CD8-positive, alpha-beta memory T cell (primary cell): Measurements from ENCODE around the gene NSMCE1. TPM values are rescaled to one million over a fixed set of nuclear protein-coding genes. Genes with fewer than 3 reads are reported as not detected.
"Not testable (repeated sequence)": the region's sequence is repeated elsewhere in the genome, so short reads cannot be mapped to it uniquely, and the experiment has no call there.

ENCODE experiments used
- CTCF ChIA-PET: fragments of 350-600 bp; sonication (Branson Sonifier 250); formaldehyde crosslinking; loops from one replicate; lab custom pipeline; 2021; ENCODE audit warnings: antibody characterized with exemption; lab: Charles Lee
- POLR2A ChIA-PET: fragments of 350-600 bp; sonication (Branson Sonifier 250); formaldehyde crosslinking; loops from one replicate; lab custom pipeline; 2021; ENCODE audit warnings: antibody characterized with exemption; lab: Charles Lee
- DNase-seq, 5 donors: peaks; one replicate each; pipeline versions ENCODE4 v3.0.0 to v3.0.0-alpha.2; 2020 to 2022; ENCODE audit warnings: mixed read lengths in 1 of 5
- H3K27ac ChIP-seq: one replicate; pipeline ENCODE4 v1.7.0; 2013; ENCODE audit warnings: low read depth, mild to moderate bottlenecking, low read length, moderate library complexity
- H3K27me3 ChIP-seq: 2 replicates; pipeline ENCODE4 v1.7.0; 2013; ENCODE audit warnings: low read length, mild to moderate bottlenecking; ENCODE audit not compliant: insufficient read depth, poor library complexity, severe bottlenecking
- H3K36me3 ChIP-seq: 2 replicates; pipeline ENCODE4 v1.7.0; 2013; ENCODE audit warnings: mild to moderate bottlenecking, low read length, moderate library complexity; ENCODE audit not compliant: insufficient read depth
- H3K4me1 ChIP-seq: 2 replicates; pipeline ENCODE4 v1.7.0; 2013; ENCODE audit warnings: mild to moderate bottlenecking, low read length, moderate library complexity; ENCODE audit not compliant: insufficient read depth
- H3K4me3 ChIP-seq: 2 replicates; pipeline ENCODE4 v1.7.0; 2013; ENCODE audit warnings: mild to moderate bottlenecking, low read length
- H3K9me3 ChIP-seq: 2 replicates; pipeline ENCODE4 v1.7.0; 2013; ENCODE audit warnings: mild to moderate bottlenecking, low read length
- H3K27ac Mint-ChIP-seq, 8 donors: one replicate each; pipeline ENCODE4 v1.8.0; 2020 to 2021; ENCODE audit warnings: mixed read lengths in 8 of 8, mild to moderate bottlenecking in 6 of 8, inconsistent platforms in 3 of 8, moderate library complexity in 3 of 8
- H3K27me3 Mint-ChIP-seq, 2 donors: one replicate each; pipeline ENCODE4 v1.8.0; 2020 to 2021; ENCODE audit warnings: mixed read lengths in 2 of 2, mild to moderate bottlenecking in 1 of 2, moderate library complexity in 1 of 2
- H3K36me3 Mint-ChIP-seq, 3 donors: one replicate each; pipeline ENCODE4 v1.8.0; 2020 to 2021; ENCODE audit warnings: mixed read lengths in 3 of 3, inconsistent platforms in 1 of 3, mild to moderate bottlenecking in 1 of 3
- H3K4me1 Mint-ChIP-seq, 3 donors: one replicate each; pipeline ENCODE4 v1.8.0; 2020 to 2021; ENCODE audit warnings: mixed read lengths in 3 of 3, inconsistent platforms in 1 of 3, mild to moderate bottlenecking in 1 of 3
- H3K4me3 Mint-ChIP-seq, 7 donors: one replicate each; pipeline ENCODE4 v1.8.0; 2020 to 2021; ENCODE audit warnings: mixed read lengths in 7 of 7, mild to moderate bottlenecking in 6 of 7, moderate library complexity in 4 of 7, inconsistent platforms in 2 of 7
- H3K9me3 Mint-ChIP-seq, 5 donors: one replicate each; pipeline ENCODE4 v1.8.0; 2020 to 2022; ENCODE audit warnings: mixed read lengths in 5 of 5, mild to moderate bottlenecking in 3 of 5, moderate library complexity in 2 of 5, inconsistent platforms in 1 of 5
- polyA plus RNA-seq: library from polyadenylated mRNA; unstranded; fragments of 300-500 nt; fragmentation: Illumina TruSeq; gene quantifications from one replicate; pipeline ENCODE4 v1.2.3, GENCODE V29; 2021
- total RNA-seq, 2 experiments: library from RNA; stranded (reverse); gene quantifications; one replicate each; pipeline ENCODE4 v1.2.3, GENCODE V29; 2021

The NSMCE1 gene
- total and polyA plus RNA-seq, 3 experiments from 2014 or later, result 103 to 132 (median 114) TPM

DNA sequence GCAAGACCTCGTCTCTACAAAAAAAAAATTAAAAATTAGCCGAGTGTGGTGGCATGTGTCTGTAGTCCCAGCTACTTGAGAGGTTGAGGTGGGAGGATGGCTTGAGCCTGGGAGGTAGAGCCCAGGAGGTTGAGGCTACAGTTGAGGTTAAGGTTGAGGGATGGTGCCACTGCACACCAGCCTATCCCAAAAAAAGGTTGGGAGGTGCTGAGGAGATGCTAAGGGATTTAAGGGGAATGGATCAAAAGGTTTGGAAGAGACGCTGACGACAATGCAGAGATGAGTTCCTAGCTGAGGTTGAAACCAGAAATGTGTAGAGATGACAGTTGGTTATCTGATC, 4.7 kb upstream of the NSMCE1 start:
- Mint-ChIP-seq H3K27ac (peak overlapping the region in 5 of 8 donors; percentile 23 to 74 (median 64)), H3K4me1 (peaks cover 19 to 26% (median 25%) of the 10 kb centered on the region in 3 donors), H3K4me3 (peak overlapping the region in 3 of 7 donors; percentile 2 to 27 (median 17)), H3K36me3 (peaks cover 0 to 5% (median 2%) of the 10 kb centered on the region in 3 donors), H3K9me3 (no peaks in the 10 kb centered on the region), H3K27me3 (peaks cover 0 to 3% of the 10 kb centered on the region in 2 donors)
- H3K4me1 ChIP-seq, result peaks cover 40% of the 10 kb centered on the region
- ChIA-PET POLR2A (interaction anchor here (0.7 to 1.9 kb wide), 3 partner anchors 8 to 95 kb away, joined by 3 to 6 read pairs (median 5); no protein-coding TSS in a partner anchor), CTCF (interaction anchor here (1.1 to 2.5 kb wide), 2 partner anchors 48 to 93 kb away, joined by 3 to 8 read pairs; no protein-coding TSS in a partner anchor)
- no peaks in the 10 kb centered on the region for H3K36me3 ChIP-seq
- H3K4me3 ChIP-seq, result peak overlapping the region; percentile 13
- DNase-seq, result no peak
- no peaks in the 10 kb centered on the region for H3K9me3 ChIP-seq
- H3K27ac ChIP-seq, result no peak overlapping the region
- H3K27me3 ChIP-seq, result no peaks in the 10 kb centered on the region

DNA sequence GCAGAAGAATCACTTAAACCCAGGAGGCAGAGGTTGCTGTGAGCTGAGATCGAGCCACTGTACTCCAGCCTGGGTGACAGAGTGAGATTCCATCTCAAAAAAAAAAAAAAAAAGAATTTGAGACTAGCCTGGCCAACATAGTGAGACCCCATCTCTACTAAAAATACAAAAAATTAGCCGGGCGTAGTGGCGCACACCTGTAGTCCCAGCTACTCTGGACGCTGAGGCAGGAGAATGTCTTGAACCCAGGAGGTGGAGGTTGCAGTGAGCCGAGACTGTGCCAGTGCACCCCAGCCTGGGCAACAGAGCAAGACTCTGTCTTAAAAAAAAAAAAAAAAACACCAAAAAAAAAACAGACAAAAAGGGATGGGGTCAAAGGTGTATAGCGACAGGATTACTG, 4.1 kb upstream of the NSMCE1 start:
- DNase-seq, H3K27ac ChIP-seq, H3K4me3 Mint-ChIP-seq, H3K36me3 Mint-ChIP-seq, H3K36me3 ChIP-seq, H3K9me3 ChIP-seq, H3K27ac Mint-ChIP-seq, H3K27me3 ChIP-seq, H3K27me3 Mint-ChIP-seq, H3K4me3 ChIP-seq, H3K9me3 Mint-ChIP-seq: not testable (repeated sequence)
- H3K4me1 ChIP-seq, result peaks cover 45% of the 10 kb centered on the region
- H3K4me1 Mint-ChIP-seq, result peaks cover 23 to 31% (median 30%) of the 10 kb centered on the region in 3 donors
- CTCF ChIA-PET, result interaction anchor here (1.1 kb wide), 1 partner anchor 48 kb away, joined by 3 read pairs; no protein-coding TSS in a partner anchor
- POLR2A ChIA-PET, result interaction anchor here (0.7 to 1.9 kb wide), 2 partner anchors 20 to 37 kb away, joined by 6 to 8 read pairs; no protein-coding TSS in a partner anchor

DNA sequence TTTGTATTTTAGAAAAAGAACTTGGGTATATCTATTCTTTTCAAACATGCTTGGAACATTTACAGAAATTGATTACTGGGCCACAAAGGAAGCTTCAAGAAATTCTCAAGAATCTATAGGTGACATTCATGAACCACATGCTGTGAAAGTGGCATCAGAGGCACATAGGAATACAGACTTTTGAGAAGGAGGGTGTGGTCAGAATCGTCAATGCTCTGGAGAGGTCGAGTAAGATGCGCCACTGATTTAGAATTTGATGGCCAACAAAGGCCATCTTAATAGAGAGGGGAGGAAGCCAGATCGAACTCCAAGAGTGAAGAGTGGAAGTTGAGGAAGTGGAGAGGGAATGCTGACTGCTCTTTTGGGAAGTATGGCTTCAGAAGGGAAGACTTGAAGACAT, 3.5 kb upstream of the NSMCE1 start:
- no peak for DNase-seq
- no peak overlapping the region for H3K4me3 Mint-ChIP-seq
- H3K27ac ChIP-seq, result no peak overlapping the region

DNA sequence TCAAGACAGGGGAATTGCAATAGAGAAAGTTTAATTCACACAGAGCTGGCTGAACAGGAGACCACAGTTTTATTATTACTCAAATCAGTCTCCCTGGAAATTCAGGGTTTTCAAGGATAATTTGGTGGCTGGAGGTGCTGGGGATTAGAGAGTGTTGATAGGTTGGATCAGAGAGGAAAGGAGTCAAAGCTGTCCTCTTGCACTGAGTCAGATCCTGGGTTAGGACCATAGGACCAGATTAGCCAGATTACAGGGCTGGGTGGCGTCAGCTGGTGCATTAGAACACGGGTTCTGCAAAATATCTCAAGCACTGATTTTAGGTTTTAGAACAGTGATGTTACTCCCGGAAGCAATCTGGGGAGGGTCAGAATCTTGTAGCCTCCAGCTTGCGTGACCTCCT, 1.8 kb upstream of the NSMCE1 start:
- H3K9me3 Mint-ChIP-seq, result no peaks in the 10 kb centered on the region
- peak overlapping the region in 3 of 7 donors; percentile 9 to 96 (median 71) for H3K4me3 Mint-ChIP-seq
- Histone ChIP-seq H3K9me3 (no peaks in the 10 kb centered on the region), H3K27ac (no peak overlapping the region), H3K4me1 (peaks cover 50% of the 10 kb centered on the region), H3K4me3 (no peak overlapping the region), H3K36me3 (no peaks in the 10 kb centered on the region), H3K27me3 (no peaks in the 10 kb centered on the region)
- ChIA-PET CTCF (interaction anchor here (2.7 kb wide), 1 partner anchor 29 kb away, joined by 7 read pairs; no protein-coding TSS in a partner anchor), POLR2A (no interaction called here)
- H3K27ac Mint-ChIP-seq, result peak overlapping the region in 3 of 8 donors; percentile 23 to 99 (median 31)
- DNase-seq, result no peak
- H3K4me1 Mint-ChIP-seq, result peaks cover 35 to 46% (median 46%) of the 10 kb centered on the region in 3 donors
- peaks cover 0 to 5% (median 2%) of the 10 kb centered on the region in 3 donors for H3K36me3 Mint-ChIP-seq
- no peaks in the 10 kb centered on the region for H3K27me3 Mint-ChIP-seq

More for the DNA sequence above, 3.5 kb upstream of the NSMCE1 start:
- POLR2A ChIA-PET, result interaction anchor here (0.7 kb wide), 1 partner anchor 21 kb away, joined by 8 read pairs; no protein-coding TSS in a partner anchor
- Histone ChIP-seq H3K36me3 (no peaks in the 10 kb centered on the region), H3K4me3 (no peak overlapping the region), H3K4me1 (peaks cover 50% of the 10 kb centered on the region), H3K9me3 (no peaks in the 10 kb centered on the region), H3K27me3 (no peaks in the 10 kb centered on the region)
- CTCF ChIA-PET, result interaction anchor here (1.1 kb wide), 2 partner anchors 47 to 96 kb away, joined by 3 read pairs; no protein-coding TSS in a partner anchor
- Mint-ChIP-seq H3K36me3 (peaks cover 0 to 5% (median 2%) of the 10 kb centered on the region in 3 donors), H3K9me3 (no peaks in the 10 kb centered on the region), H3K27ac (peak overlapping the region in 3 of 8 donors; percentile 59 to 75 (median 64)), H3K27me3 (no peaks in the 10 kb centered on the region), H3K4me1 (peaks cover 28 to 37% (median 36%) of the 10 kb centered on the region in 3 donors)

DNA sequence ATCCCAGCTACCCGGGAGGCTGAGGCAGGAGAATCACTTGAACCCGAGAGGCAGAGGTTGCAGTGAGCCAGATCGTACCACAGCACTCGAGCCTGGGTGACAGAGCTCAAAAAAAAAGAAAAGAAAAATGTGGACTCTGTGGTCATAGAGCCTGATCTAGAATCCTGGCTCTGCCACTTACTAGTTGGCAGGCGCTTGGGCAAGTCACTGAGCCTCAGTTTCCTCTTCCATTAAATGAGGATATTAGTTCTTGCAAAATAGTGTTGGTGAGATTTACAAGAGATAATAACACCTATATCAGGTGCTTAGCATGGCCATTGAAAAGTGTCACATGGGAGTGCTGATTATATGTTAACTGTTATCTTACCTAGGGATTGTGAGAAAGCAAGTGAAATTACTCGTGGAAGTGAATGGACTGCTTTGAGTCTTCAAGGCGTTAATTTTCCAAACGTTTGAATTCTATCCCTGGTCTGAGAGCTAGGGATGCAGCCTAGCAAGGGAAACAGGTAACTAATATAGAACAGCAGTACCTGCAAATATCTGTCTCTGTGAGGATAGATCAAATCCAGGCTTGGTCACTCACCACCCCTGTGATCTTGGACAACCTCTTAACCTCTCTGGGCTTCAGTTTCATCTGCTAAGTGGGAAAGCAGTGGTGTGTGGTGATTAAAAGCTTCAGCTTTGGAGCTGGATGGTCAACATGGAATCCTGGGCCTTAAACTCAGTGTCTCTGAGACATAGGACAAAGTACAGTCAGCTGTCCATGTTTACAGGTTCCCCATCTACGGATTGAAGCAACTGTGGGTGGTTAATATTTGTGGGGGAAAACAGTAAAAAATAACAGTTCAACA, 953 bp upstream of the NSMCE1 start:
- Mint-ChIP-seq H3K9me3 (no peaks in the 10 kb centered on the region), H3K27me3 (no peaks in the 10 kb centered on the region), H3K4me3 (peak overlapping the region; percentile 90 to 100 (median 98)), H3K27ac (peak overlapping the region; percentile 39 to 100 (median 99)), H3K4me1 (peaks cover 39 to 52% (median 52%) of the 10 kb centered on the region in 3 donors), H3K36me3 (peaks cover 0 to 5% (median 4%) of the 10 kb centered on the region in 3 donors)
- Histone ChIP-seq H3K9me3 (no peaks in the 10 kb centered on the region), H3K4me3 (peak overlapping the region; percentile 97), H3K36me3 (no peaks in the 10 kb centered on the region), H3K27ac (peak overlapping the region; percentile 85), H3K27me3 (no peaks in the 10 kb centered on the region), H3K4me1 (peaks cover 50% of the 10 kb centered on the region)
- DNase-seq, result no peak
- POLR2A ChIA-PET, result interaction anchor here (3.0 kb wide), 1 partner anchor 34 kb away, joined by 16 read pairs; no protein-coding TSS in a partner anchor
- CTCF ChIA-PET, result interaction anchor here (1.0 to 2.7 kb wide), 2 partner anchors 29 to 35 kb away, joined by 7 to 8 read pairs; no protein-coding TSS in a partner anchor

DNA sequence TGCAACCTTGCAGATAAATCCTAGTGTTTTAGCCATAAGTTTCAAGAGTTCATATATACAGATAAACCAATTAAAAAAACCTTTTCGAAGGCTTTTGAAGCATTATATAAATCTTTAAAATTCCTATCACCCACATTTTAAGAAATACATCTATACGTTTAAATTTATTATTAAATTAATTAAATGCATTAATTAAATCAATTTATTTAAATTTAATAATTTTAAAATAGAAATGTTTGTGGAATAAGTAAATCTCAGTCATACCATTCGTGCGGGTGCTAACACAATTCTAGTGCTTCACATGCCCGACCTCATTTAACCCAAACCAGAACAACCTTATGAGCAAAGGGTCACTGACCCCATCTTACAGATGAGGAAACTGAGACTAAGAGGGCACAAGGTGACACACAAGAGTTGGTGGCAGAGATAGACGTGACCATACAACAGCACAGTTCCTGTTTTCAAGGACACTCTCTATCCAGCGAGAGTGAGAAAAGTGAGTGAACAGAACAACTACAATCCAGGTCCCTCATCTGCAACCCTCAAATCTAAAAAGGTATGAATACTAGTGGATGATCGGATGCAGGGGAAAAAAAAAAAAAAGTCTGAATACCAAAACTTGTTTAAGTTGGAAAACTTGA, 1.4 kb downstream of the NSMCE1 start:
- Mint-ChIP-seq H3K27ac (peak overlapping the region in 7 of 8 donors; percentile 14 to 99 (median 94)), H3K4me3 (peak overlapping the region; percentile 90 to 100 (median 98)), H3K36me3 (peaks cover 0 to 12% (median 6%) of the 10 kb centered on the region in 3 donors), H3K27me3 (no peaks in the 10 kb centered on the region), H3K4me1 (peaks cover 49 to 63% (median 61%) of the 10 kb centered on the region in 3 donors), H3K9me3 (no peaks in the 10 kb centered on the region)
- ChIA-PET POLR2A (interaction anchor here (3.0 kb wide), 1 partner anchor 31 kb away, joined by 16 read pairs; no protein-coding TSS in a partner anchor), CTCF (interaction anchor here (1.0 kb wide), 1 partner anchor 32 kb away, joined by 3 read pairs; no protein-coding TSS in a partner anchor)
- Histone ChIP-seq H3K4me1 (peaks cover 31% of the 10 kb centered on the region), H3K4me3 (no peak overlapping the region), H3K27ac (no peak overlapping the region), H3K9me3 (no peaks in the 10 kb centered on the region), H3K36me3 (no peaks in the 10 kb centered on the region), H3K27me3 (no peaks in the 10 kb centered on the region)
- DNase-seq, result no peak

DNA sequence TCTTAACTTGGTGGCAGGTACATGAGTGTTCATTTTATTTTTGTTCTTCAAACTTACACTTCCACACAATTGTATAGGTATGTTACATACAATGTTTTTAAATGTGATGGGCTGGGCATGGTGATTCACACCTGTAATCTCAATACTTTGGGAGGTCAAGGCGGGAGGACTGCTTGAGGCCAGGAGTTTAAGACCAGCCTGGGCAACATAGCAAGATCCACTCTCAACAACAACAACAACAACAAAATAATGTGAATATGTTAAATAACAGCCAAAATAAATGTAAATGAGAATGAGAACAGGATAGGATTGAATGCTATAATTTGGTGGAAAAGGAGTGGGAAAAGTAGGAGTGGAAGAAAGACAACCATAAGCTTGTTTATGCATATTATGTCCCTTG, 2.6 kb downstream of the NSMCE1 start:
- Histone ChIP-seq H3K9me3 (no peaks in the 10 kb centered on the region), H3K4me3 (no peak overlapping the region), H3K4me1 (peaks cover 22% of the 10 kb centered on the region), H3K27ac (no peak overlapping the region), H3K27me3 (no peaks in the 10 kb centered on the region), H3K36me3 (no peaks in the 10 kb centered on the region)
- Mint-ChIP-seq H3K9me3 (no peaks in the 10 kb centered on the region), H3K4me1 (peaks cover 52 to 74% (median 68%) of the 10 kb centered on the region in 3 donors), H3K4me3 (peak overlapping the region in 3 of 7 donors; percentile 42 to 51 (median 42)), H3K27me3 (no peaks in the 10 kb centered on the region), H3K36me3 (peaks cover 0 to 13% (median 4%) of the 10 kb centered on the region in 3 donors), H3K27ac (peak overlapping the region in 5 of 8 donors; percentile 19 to 93 (median 79))
- DNase-seq, result no peak
- POLR2A ChIA-PET, result no interaction called here
- CTCF ChIA-PET, result no interaction called here
